PFSK-1 (cell line): ENCODE results near the gene ZNF135.

Experiments
- FOXP2 ChIP-seq: optimal IDR thresholded peaks from 2 replicates; pipeline ENCODE3; 2011; ENCODE audit warnings: borderline replicate concordance, control low read depth, inconsistent platforms; ENCODE audit not compliant: insufficient read depth; ENCODE audit errors: extremely low read length, extremely low read depth
- POLR2AphosphoS5 ChIP-seq: IDR thresholded peaks from 2 replicates; pipeline ENCODE4 v1.6.1; 2012; ENCODE audit warnings: low read depth, mild to moderate bottlenecking, control low read depth, low read length, moderate library complexity
- SIN3A ChIP-seq: IDR thresholded peaks from 2 replicates; pipeline ENCODE4 v1.6.1; 2012; ENCODE audit warnings: mild to moderate bottlenecking, low read length, moderate library complexity, borderline replicate concordance; ENCODE audit not compliant: insufficient read depth
- TAF1 ChIP-seq: IDR thresholded peaks from 2 replicates; pipeline ENCODE4 v1.6.1; 2012; ENCODE audit warnings: low read length, control low read depth, borderline replicate concordance; ENCODE audit not compliant: insufficient read depth
- TF ChIP-seq, protein P1 (sequence below), 2 experiments: IDR thresholded peaks; 2 replicates each; pipeline versions ENCODE4 v1.6.1 to v1.8.0; 2011 to 2012; ENCODE audit warnings: low read depth in 2 of 2, low read length in 2 of 2, control low read depth in 1 of 2, inconsistent platforms in 1 of 2, mild to moderate bottlenecking in 1 of 2, moderate library complexity in 1 of 2; ENCODE audit not compliant: insufficient read depth in 1 of 2

DNA sequence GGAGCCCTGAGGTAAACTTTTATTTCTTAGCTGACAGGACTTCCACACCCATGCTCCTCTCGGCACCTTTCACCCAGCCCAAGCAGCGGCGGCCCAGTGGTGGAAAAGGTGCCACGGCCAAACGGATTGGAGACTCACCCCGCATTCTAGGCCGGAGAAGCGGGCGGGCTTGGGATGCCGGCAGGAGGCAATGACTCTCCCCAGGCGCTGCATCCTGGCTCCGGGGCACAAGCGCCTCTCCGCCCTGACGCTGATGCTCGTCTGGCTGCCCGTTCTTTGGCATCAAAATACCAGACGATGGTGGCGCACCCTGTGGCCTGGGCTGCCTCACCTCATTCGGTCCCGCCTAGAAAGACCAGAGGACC is 49.8 kb upstream of the ZNF135 start:
- no peak for TF ChIP-seq POLR2AphosphoS5
- no peak for TF ChIP-seq TAF1
- TF ChIP-seq, protein P1, sequence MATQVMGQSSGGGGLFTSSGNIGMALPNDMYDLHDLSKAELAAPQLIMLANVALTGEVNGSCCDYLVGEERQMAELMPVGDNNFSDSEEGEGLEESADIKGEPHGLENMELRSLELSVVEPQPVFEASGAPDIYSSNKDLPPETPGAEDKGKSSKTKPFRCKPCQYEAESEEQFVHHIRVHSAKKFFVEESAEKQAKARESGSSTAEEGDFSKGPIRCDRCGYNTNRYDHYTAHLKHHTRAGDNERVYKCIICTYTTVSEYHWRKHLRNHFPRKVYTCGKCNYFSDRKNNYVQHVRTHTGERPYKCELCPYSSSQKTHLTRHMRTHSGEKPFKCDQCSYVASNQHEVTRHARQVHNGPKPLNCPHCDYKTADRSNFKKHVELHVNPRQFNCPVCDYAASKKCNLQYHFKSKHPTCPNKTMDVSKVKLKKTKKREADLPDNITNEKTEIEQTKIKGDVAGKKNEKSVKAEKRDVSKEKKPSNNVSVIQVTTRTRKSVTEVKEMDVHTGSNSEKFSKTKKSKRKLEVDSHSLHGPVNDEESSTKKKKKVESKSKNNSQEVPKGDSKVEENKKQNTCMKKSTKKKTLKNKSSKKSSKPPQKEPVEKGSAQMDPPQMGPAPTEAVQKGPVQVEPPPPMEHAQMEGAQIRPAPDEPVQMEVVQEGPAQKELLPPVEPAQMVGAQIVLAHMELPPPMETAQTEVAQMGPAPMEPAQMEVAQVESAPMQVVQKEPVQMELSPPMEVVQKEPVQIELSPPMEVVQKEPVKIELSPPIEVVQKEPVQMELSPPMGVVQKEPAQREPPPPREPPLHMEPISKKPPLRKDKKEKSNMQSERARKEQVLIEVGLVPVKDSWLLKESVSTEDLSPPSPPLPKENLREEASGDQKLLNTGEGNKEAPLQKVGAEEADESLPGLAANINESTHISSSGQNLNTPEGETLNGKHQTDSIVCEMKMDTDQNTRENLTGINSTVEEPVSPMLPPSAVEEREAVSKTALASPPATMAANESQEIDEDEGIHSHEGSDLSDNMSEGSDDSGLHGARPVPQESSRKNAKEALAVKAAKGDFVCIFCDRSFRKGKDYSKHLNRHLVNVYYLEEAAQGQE (IDR thresholded peaks at IDR 0.05; ENCODE audit: insufficient read depth in 1 of 2, low read depth in 2 of 2, low read length in 2 of 2) = no peak
- TF ChIP-seq SIN3A = no peak
- TF ChIP-seq FOXP2 = no peak
